ENCODE results near the gene OXLD1. TPM values are rescaled to one million over a fixed set of nuclear protein-coding genes. Genes with fewer than 3 reads are reported as not detected.

The OXLD1 gene
- total RNA-seq, 1 experiment from 2014 or later, result 40.2 TPM

GRCh38 chr17:81673561-81674258 lies 7.3 kb upstream of the OXLD1 start:
- Histone ChIP-seq H4K20me1 (ENCODE audit: insufficient read depth) (no peaks in the 10 kb centered on the region), H3K4me3 (no peak overlapping the region), H3K9me3 (ENCODE audit: insufficient read depth, low read depth) (no peaks in the 10 kb centered on the region), H3F3A (ENCODE audit: insufficient read depth, low read depth) (peaks cover 12% of the 10 kb centered on the region; the same call in 1 of the 2 replicates), H3K79me2 (ENCODE audit: low read depth) (peaks cover 8% of the 10 kb centered on the region; the same call in 1 of the 2 replicates), H3K27me3 (ENCODE audit: insufficient read depth, low read depth) (no peaks in the 10 kb centered on the region), H3K9me2 (ENCODE audit: insufficient read depth) (no peaks in the 10 kb centered on the region), H3K4me2 (no peak overlapping the region), H3K4me1 (replicated peaks; ENCODE audit: insufficient read depth) (no peaks in the 10 kb centered on the region), H3K36me3 (ENCODE audit: low read depth) (no peaks in the 10 kb centered on the region), H2AFZ (no peak overlapping the region), H3K27ac (no peak overlapping the region)
- intact Hi-C loops (cut with micrococcal nuclease; ENCODE audit: unreplicated experiment), result no loop called here
- no peak for DNase-seq
- TF ChIP-seq CTCF (conservative IDR thresholded peaks at IDR 0.05) (no peak), EZH2 (IDR thresholded peaks at IDR 0.05; ENCODE audit: low read depth) (no peak)
- ChIA-PET CTCF (interaction anchor here (0.6 kb wide), 2 partner anchors 40 to 218 kb away, joined by 3 to 5 read pairs; no protein-coding TSS in a partner anchor), POLR2A (ENCODE audit: unreplicated experiment) (no interaction called here)
- no TSS peak for BruUV-seq (replicated peaks)

- TF ChIP-seq CTCF (conservative IDR thresholded peaks at IDR 0.05) (no peak), EZH2 (IDR thresholded peaks at IDR 0.05; ENCODE audit: low read depth) (no peak)
- no peaks in the 10 kb centered on the region for H4K20me1 ChIP-seq (ENCODE audit: insufficient read depth)
- intact Hi-C loops (cut with micrococcal nuclease; ENCODE audit: unreplicated experiment), result no loop called here
- no peaks in the 10 kb centered on the region for H3K9me3 ChIP-seq (ENCODE audit: insufficient read depth, low read depth)
- H3K27ac ChIP-seq, result no peak overlapping the region
- ChIA-PET POLR2A (ENCODE audit: unreplicated experiment) (interaction anchor here (0.7 kb wide), 1 partner anchor 155 kb away, joined by 4 read pairs; no protein-coding TSS in a partner anchor), CTCF (no interaction called here)
- H3K4me1 ChIP-seq (replicated peaks; ENCODE audit: insufficient read depth), result no peaks in the 10 kb centered on the region
- H3K4me3 ChIP-seq, result no peak overlapping the region
- no peak for DNase-seq
- H3K9me2 ChIP-seq (ENCODE audit: insufficient read depth), result no peaks in the 10 kb centered on the region
- H2AFZ ChIP-seq, result no peak overlapping the region
- peaks cover 12% of the 10 kb centered on the region; the same call in 1 of the 2 replicates for H3F3A ChIP-seq (ENCODE audit: insufficient read depth, low read depth)
- no TSS peak for BruUV-seq (replicated peaks)
- peaks cover 14% of the 10 kb centered on the region for H3K79me2 ChIP-seq (ENCODE audit: low read depth)
- no peak overlapping the region for H3K4me2 ChIP-seq
- no peaks in the 10 kb centered on the region for H3K27me3 ChIP-seq (ENCODE audit: insufficient read depth, low read depth)
- H3K36me3 ChIP-seq (ENCODE audit: low read depth), result no peaks in the 10 kb centered on the region
Measured at GRCh38 chr17:81672954-81673353, 6.5 kb upstream of the OXLD1 start.

GRCh38 chr17:81672504-81672903 lies 6.1 kb upstream of the OXLD1 start:
- Histone ChIP-seq H3F3A (ENCODE audit: insufficient read depth, low read depth) (peaks cover 12% of the 10 kb centered on the region; the same call in 1 of the 2 replicates), H3K79me2 (ENCODE audit: low read depth) (peaks cover 18% of the 10 kb centered on the region), H3K36me3 (ENCODE audit: low read depth) (no peaks in the 10 kb centered on the region), H3K27ac (no peak overlapping the region), H3K27me3 (ENCODE audit: insufficient read depth, low read depth) (no peaks in the 10 kb centered on the region), H2AFZ (no peak overlapping the region), H3K9me3 (ENCODE audit: insufficient read depth, low read depth) (no peaks in the 10 kb centered on the region), H3K4me3 (no peak overlapping the region), H3K4me2 (no peak overlapping the region), H3K9me2 (ENCODE audit: insufficient read depth) (no peaks in the 10 kb centered on the region), H3K4me1 (replicated peaks; ENCODE audit: insufficient read depth) (no peaks in the 10 kb centered on the region), H4K20me1 (ENCODE audit: insufficient read depth) (no peaks in the 10 kb centered on the region)
- ChIA-PET POLR2A (ENCODE audit: unreplicated experiment) (interaction anchor here (0.7 kb wide), 1 partner anchor 155 kb away, joined by 4 read pairs; no protein-coding TSS in a partner anchor), CTCF (no interaction called here)
- DNase-seq, result no peak
- intact Hi-C loops (cut with micrococcal nuclease; ENCODE audit: unreplicated experiment), result no loop called here
- no TSS peak for BruUV-seq (replicated peaks)
- TF ChIP-seq CTCF (conservative IDR thresholded peaks at IDR 0.05) (no peak), EZH2 (IDR thresholded peaks at IDR 0.05; ENCODE audit: low read depth) (no peak)

Data from PC-9 (cell line).